ENCODE results near the gene MED28.

The MED28 gene

DNA sequence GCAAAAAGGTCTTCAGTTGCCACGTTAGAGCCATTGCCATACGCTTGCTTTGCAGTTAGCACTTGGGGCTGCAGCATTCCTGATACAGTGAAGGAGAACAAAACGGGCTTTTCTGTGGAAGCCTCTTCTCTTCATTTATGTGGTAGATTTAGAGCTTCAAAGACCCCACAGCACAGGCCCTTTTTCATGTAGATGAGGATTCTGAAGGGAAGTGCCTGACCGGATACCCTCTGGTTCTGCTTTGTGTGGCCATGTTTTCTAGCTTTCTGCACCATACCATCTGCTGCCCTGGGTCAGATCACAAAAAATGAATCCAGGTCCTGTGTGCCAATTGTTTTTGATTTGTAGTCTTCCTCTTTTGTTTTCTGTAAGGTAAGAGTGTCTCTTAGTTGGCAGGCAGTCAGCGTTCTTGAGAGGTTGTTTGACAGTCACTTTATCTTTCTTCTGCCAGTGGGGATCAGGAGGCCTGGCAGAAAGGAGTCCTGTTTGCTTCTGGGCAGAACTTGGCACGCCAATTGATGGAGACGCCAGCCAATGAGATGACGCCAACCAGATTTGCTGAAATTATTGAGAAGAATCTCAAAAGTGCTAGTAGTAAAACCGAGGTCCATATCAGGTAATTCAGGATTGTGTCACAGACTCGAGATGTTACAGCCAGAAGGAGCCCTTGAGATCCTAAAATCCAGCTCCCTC lies 29.8 kb upstream of the MED28 start:
- H3K36me3 ChIP-seq (ENCODE audit: control insufficient read depth, insufficient read depth, low read length), result peaks cover 12% of the 10 kb centered on the region
- H3K4me3 ChIP-seq (ENCODE audit: low read length), result no peak overlapping the region
- H3K4me1 ChIP-seq (ENCODE audit: control insufficient read depth, insufficient read depth, low read length), result no peaks in the 10 kb centered on the region
- H3K9ac ChIP-seq (ENCODE audit: low read length), result no peak overlapping the region
- H3K27ac ChIP-seq (ENCODE audit: low read depth, low read length), result no peak overlapping the region
- no peaks in the 10 kb centered on the region for H3K27me3 ChIP-seq (ENCODE audit: control insufficient read depth, insufficient read depth, low read length)

DNA sequence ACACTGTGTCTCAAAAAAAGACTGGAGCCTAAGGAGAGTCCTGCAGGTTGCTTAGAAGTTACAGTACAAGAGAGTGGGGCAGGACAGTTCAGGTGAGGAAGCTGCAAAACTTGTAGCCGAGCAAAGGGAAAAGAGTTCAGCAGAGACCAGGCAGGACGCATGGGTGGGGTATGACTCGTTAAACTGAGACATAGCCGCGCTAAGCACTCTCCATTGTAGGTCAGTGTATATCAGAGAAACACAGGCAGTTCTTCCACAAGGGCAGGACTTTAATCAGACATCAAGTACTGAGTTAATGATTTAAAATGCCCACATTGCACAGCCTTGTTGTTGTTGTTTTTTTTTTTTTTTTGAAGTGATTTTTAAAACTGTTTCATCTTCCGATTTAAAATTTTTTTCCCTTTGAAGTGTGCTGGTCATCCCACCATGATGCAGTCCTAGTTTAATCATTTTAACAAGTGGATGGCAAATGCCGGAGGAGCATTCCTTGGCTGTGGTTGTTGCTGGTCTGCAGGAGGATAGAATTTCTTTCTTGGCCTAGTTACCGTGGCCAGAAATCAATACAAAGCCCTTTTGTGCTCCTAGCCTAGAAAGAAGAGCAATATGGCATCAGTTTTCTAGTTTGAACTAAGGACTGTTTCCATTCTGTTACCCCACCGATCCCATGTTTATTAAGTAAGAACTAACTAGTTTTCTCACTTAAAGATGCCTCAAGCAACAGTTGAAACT lies 27.2 kb upstream of the MED28 start:
- Histone ChIP-seq H3K36me3 (ENCODE audit: control insufficient read depth, insufficient read depth, low read length) (peaks cover 12% of the 10 kb centered on the region), H3K27me3 (ENCODE audit: control insufficient read depth, insufficient read depth, low read length) (no peaks in the 10 kb centered on the region), H3K4me3 (ENCODE audit: low read length) (no peak overlapping the region), H3K27ac (ENCODE audit: low read depth, low read length) (no peak overlapping the region), H3K9ac (ENCODE audit: low read length) (no peak overlapping the region), H3K4me1 (ENCODE audit: control insufficient read depth, insufficient read depth, low read length) (no peaks in the 10 kb centered on the region)

DNA sequence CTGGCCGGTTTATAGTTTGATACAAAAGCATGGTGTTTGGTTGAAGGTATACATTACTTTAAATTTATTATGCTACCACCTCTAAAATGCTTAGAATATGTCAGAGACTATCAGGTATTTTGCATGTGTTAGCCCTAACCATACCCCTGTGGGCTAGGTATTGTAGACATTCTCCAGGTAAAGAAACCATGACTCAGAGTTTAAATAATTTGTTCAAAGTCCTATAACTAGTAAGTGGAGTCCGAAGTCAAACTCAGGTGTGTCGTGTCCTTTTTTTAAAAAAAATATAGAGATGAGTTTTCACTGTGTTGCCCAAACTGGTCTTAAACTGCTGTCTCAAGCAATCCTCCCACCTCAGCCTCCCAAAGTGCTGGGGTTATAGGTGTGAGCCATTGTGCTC lies 25.1 kb upstream of the MED28 start:
- Histone ChIP-seq H3K4me3 (ENCODE audit: low read length) (no peak overlapping the region), H3K27ac (ENCODE audit: low read depth, low read length) (no peak overlapping the region), H3K27me3 (ENCODE audit: control insufficient read depth, insufficient read depth, low read length) (no peaks in the 10 kb centered on the region), H3K36me3 (ENCODE audit: control insufficient read depth, insufficient read depth, low read length) (peaks cover 15% of the 10 kb centered on the region), H3K4me1 (ENCODE audit: control insufficient read depth, insufficient read depth, low read length) (no peaks in the 10 kb centered on the region), H3K9ac (ENCODE audit: low read length) (no peak overlapping the region)

DNA sequence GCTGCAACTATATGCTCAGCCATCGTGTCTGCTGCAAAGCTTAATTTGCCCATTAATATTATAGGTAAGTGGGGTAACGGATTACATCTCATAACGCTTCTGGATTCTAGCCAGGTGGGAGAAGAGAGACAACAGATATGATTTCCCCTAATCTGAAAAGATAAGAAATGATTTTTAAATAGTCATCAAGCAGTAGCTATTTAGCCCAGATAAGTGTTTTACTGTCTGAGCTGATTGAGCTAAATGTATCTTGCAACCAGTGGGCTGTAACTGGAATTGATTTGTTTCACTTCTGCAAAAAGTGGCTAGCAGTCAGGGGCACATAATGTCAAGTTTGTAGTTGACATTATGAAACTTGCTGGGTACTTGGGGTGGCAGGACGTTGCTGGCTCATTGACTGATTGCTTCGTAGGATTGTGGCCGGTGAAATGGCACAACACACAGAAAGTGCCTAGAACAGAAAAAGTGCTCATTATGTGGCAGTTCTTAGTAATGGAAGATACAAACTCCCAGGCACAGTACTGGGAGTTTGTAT lies 18.9 kb upstream of the MED28 start:
- Histone ChIP-seq H3K27me3 (ENCODE audit: control insufficient read depth, insufficient read depth, low read length) (no peaks in the 10 kb centered on the region), H3K4me1 (ENCODE audit: control insufficient read depth, insufficient read depth, low read length) (no peaks in the 10 kb centered on the region), H3K4me3 (ENCODE audit: low read length) (no peak overlapping the region), H3K9ac (ENCODE audit: low read length) (no peak overlapping the region), H3K27ac (ENCODE audit: low read depth, low read length) (no peak overlapping the region), H3K36me3 (ENCODE audit: control insufficient read depth, insufficient read depth, low read length) (peaks cover 21% of the 10 kb centered on the region)

DNA sequence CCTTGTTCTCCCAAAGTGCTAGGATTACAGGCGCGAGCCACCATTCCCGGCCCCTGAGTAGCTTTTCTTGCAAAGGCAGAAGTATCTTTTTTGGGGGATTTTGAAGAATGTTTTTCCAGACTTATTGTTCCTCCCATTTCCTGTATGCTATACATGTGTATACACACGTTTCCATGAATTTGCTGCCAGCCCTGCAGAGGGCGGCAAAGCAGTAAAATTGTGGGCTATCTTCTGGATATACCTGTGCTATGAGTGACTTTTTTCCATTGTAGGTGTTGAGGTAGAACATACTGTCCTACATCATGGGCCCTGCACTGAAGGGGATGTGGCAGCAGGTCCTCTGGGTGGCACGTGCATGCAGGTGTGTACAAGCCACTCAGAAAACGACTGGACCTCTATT lies 16.9 kb upstream of the MED28 start:
- H3K4me1 ChIP-seq (ENCODE audit: control insufficient read depth, insufficient read depth, low read length), result no peaks in the 10 kb centered on the region
- no peak overlapping the region for H3K27ac ChIP-seq (ENCODE audit: low read depth, low read length)
- H3K27me3 ChIP-seq (ENCODE audit: control insufficient read depth, insufficient read depth, low read length), result no peaks in the 10 kb centered on the region
- no peak overlapping the region for H3K9ac ChIP-seq (ENCODE audit: low read length)
- H3K36me3 ChIP-seq (ENCODE audit: control insufficient read depth, insufficient read depth, low read length), result peaks cover 23% of the 10 kb centered on the region
- H3K4me3 ChIP-seq (ENCODE audit: low read length), result no peak overlapping the region

DNA sequence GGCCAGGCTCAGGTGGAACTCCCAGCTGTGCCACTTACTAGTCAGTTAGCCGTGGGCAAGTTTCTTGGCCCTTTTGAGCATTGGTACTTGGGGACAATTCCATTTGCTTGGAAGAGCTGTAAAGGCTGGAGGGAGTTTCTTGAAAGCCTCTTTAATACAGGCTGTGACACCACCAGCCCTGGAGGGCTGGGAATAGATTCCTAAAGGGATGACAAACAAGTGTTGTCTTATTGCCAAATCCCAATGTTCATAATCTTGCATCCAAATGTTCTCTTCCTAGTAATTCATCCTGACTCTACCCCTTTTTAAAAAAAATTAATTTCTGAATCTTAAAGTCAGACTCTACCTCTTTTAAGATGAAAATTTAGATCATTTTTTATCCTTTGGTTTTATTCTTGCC lies 14.6 kb upstream of the MED28 start:
- H3K27ac ChIP-seq (ENCODE audit: low read depth, low read length), result no peak overlapping the region
- peaks cover 18% of the 10 kb centered on the region for H3K36me3 ChIP-seq (ENCODE audit: control insufficient read depth, insufficient read depth, low read length)
- no peaks in the 10 kb centered on the region for H3K4me1 ChIP-seq (ENCODE audit: control insufficient read depth, insufficient read depth, low read length)
- no peaks in the 10 kb centered on the region for H3K27me3 ChIP-seq (ENCODE audit: control insufficient read depth, insufficient read depth, low read length)
- no peak overlapping the region for H3K9ac ChIP-seq (ENCODE audit: low read length)
- H3K4me3 ChIP-seq (ENCODE audit: low read length), result no peak overlapping the region

GRCh38 chr4:17605236-17605635 lies 9.2 kb upstream of the MED28 start:
- Histone ChIP-seq H3K4me1 (ENCODE audit: control insufficient read depth, insufficient read depth, low read length) (no peaks in the 10 kb centered on the region), H3K9ac (ENCODE audit: low read length) (no peak overlapping the region), H3K36me3 (ENCODE audit: control insufficient read depth, insufficient read depth, low read length) (peaks cover 9% of the 10 kb centered on the region), H3K27me3 (ENCODE audit: control insufficient read depth, insufficient read depth, low read length) (no peaks in the 10 kb centered on the region), H3K27ac (ENCODE audit: low read depth, low read length) (no peak overlapping the region), H3K4me3 (ENCODE audit: low read length) (no peak overlapping the region)

- no peaks in the 10 kb centered on the region for H3K27me3 ChIP-seq (ENCODE audit: control insufficient read depth, insufficient read depth, low read length)
- H3K27ac ChIP-seq (ENCODE audit: low read depth, low read length), result peak overlapping the region; percentile 89
- H3K4me3 ChIP-seq (ENCODE audit: low read length), result peak overlapping the region; percentile 96
- peaks cover 5% of the 10 kb centered on the region for H3K36me3 ChIP-seq (ENCODE audit: control insufficient read depth, insufficient read depth, low read length)
- H3K4me1 ChIP-seq (ENCODE audit: control insufficient read depth, insufficient read depth, low read length), result peaks cover 3% of the 10 kb centered on the region
- peak overlapping the region; percentile 53 for H3K9ac ChIP-seq (ENCODE audit: low read length)
Measured at GRCh38 chr4:17613761-17614415, 553 bp upstream of the MED28 start.

GRCh38 chr4:17616283-17616682 lies 1.8 kb downstream of the MED28 start:
- H3K9ac ChIP-seq (ENCODE audit: low read length), result no peak overlapping the region
- no peaks in the 10 kb centered on the region for H3K27me3 ChIP-seq (ENCODE audit: control insufficient read depth, insufficient read depth, low read length)
- H3K4me1 ChIP-seq (ENCODE audit: control insufficient read depth, insufficient read depth, low read length), result peaks cover 7% of the 10 kb centered on the region
- no peak overlapping the region for H3K4me3 ChIP-seq (ENCODE audit: low read length)
- H3K27ac ChIP-seq (ENCODE audit: low read depth, low read length), result no peak overlapping the region
- peaks cover 8% of the 10 kb centered on the region for H3K36me3 ChIP-seq (ENCODE audit: control insufficient read depth, insufficient read depth, low read length)

- Histone ChIP-seq H3K9ac (ENCODE audit: low read length) (no peak overlapping the region), H3K27ac (ENCODE audit: low read depth, low read length) (no peak overlapping the region), H3K4me1 (ENCODE audit: control insufficient read depth, insufficient read depth, low read length) (peaks cover 7% of the 10 kb centered on the region), H3K27me3 (ENCODE audit: control insufficient read depth, insufficient read depth, low read length) (no peaks in the 10 kb centered on the region), H3K36me3 (ENCODE audit: control insufficient read depth, insufficient read depth, low read length) (peaks cover 26% of the 10 kb centered on the region), H3K4me3 (ENCODE audit: low read length) (no peak overlapping the region)
Measured at GRCh38 chr4:17618926-17619325, 4.5 kb downstream of the MED28 start.

GRCh38 chr4:17619416-17620105 lies 5.1 kb downstream of the MED28 start:
- Histone ChIP-seq H3K4me1 (ENCODE audit: control insufficient read depth, insufficient read depth, low read length) (peaks cover 7% of the 10 kb centered on the region), H3K4me3 (ENCODE audit: low read length) (no peak overlapping the region), H3K36me3 (ENCODE audit: control insufficient read depth, insufficient read depth, low read length) (peaks cover 31% of the 10 kb centered on the region), H3K27me3 (ENCODE audit: control insufficient read depth, insufficient read depth, low read length) (no peaks in the 10 kb centered on the region), H3K9ac (ENCODE audit: low read length) (no peak overlapping the region), H3K27ac (ENCODE audit: low read depth, low read length) (no peak overlapping the region)

GRCh38 chr4:17623451-17624001 lies 9.1 kb downstream of the MED28 start:
- H3K4me3 ChIP-seq (ENCODE audit: low read length), result no peak overlapping the region
- peaks cover 49% of the 10 kb centered on the region for H3K36me3 ChIP-seq (ENCODE audit: control insufficient read depth, insufficient read depth, low read length)
- H3K27me3 ChIP-seq (ENCODE audit: control insufficient read depth, insufficient read depth, low read length), result no peaks in the 10 kb centered on the region
- H3K4me1 ChIP-seq (ENCODE audit: control insufficient read depth, insufficient read depth, low read length), result peaks cover 4% of the 10 kb centered on the region
- no peak overlapping the region for H3K9ac ChIP-seq (ENCODE audit: low read length)
- no peak overlapping the region for H3K27ac ChIP-seq (ENCODE audit: low read depth, low read length)
